AG08396 (cell line): ENCODE results near the gene SLFN5.
"Not testable (repeated sequence)": the region's sequence is repeated elsewhere in the genome, so short reads cannot be mapped to it uniquely, and the experiment has no call there.

Experiments
- DNase-seq: peaks from one replicate; pipeline ENCODE4 v3.0.0; 2012; ENCODE audit warnings: low spot score, mixed read lengths

The SLFN5 gene

DNA sequence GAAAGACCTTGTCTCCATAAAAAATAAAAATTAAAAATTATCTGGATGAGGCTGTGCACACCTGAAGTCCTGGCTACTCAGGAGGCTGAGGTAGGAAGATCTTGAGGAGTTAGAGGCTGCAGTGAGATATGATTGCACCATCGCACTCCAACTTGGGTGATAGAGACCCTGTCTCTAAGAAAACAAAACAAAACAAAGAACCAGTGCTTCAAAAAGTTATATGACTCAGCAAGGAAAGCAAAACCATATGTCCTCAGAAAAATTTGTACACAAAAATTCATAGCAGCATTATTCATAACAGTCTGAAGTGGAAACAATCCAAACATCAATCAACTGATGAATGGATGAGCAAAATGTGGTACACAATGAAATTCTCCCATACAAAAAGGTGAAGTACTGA, 48.9 kb downstream of the SLFN5 start:
- no peak for DNase-seq

- no peak for DNase-seq
These were observed 50.4 kb downstream of the SLFN5 start for GRCh38 chr17:35293151-35293847.

DNA sequence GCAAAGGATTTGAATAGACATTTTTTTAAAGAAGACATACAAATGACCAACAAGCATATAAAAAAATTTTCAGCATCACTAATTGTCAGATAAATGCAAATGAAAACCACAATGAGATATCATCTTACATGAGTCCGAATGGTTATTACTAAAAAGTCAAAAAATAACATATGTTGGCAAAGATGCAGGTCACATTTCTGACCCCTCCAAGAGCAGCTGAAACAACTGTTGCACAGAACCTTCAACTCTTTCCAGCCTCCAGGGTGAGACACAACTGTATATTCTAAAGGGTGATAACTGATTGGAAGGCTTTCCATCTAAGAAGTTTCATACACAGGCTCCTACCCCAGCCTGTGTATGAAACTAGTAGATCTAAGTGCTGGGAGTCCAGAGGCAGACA, 51.9 kb downstream of the SLFN5 start:
- DNase-seq, result no peak

- DNase-seq, result no peak
These were observed 52.8 kb downstream of the SLFN5 start for GRCh38 chr17:35295686-35296085.

DNA sequence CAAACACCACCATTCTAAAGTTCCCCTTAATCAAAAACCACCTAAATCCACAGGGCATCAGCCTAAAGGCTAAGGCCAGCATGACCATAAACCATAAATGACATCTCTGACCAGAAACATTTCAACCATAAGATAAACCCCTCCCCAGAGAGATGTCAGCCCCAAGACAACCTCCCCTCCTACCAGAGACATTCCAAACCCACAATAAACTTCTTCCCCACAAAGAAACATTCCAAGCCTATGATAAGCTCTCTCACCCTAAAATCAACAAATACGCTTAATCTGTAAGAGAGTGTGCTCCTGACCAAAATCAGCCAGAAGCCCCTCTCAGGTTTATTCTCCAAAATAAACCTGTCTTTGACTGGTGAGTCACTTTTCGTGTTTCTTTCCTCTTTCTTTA, 54.8 kb downstream of the SLFN5 start:
- DNase-seq, result no peak

DNA sequence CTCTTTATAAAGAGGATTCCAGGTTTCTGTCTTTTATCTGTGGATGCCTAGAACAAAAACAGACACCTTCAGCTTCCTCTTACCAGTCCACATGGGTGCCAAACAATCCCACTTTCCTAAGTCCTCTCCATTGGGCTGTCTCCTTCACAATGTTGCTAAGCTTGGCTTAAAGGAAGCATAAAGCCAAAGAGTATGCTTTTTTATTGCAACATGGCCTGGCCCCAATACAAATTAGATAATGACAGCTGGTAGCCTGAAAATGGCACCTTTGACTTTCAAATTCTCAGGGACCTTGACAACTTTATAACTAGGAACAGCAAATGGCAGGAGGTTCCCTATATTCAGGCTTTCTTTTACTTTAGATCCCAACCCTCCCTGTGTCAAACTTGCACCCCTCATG, 55.8 kb downstream of the SLFN5 start:
- DNase-seq, result no peak

DNA sequence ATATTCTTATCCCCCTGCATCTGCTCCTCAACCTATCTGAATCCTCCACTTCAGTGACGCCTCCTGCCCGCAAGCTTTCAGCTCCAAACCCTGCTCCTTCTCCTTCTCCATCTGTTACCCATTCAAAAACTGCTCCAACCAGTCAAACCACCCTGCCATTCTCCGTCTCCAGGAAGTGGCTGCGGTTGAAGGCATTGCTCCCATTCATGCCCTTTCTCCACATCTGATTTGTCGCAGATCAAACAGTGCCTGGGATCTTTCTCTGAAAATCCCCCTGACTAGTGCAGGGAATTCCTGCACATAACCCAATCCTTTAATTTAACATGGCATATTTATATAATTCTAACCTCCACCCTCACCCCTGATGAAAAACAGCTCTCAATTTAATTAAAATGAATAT, 56.3 kb downstream of the SLFN5 start:
- DNase-seq, result no peak

DNA sequence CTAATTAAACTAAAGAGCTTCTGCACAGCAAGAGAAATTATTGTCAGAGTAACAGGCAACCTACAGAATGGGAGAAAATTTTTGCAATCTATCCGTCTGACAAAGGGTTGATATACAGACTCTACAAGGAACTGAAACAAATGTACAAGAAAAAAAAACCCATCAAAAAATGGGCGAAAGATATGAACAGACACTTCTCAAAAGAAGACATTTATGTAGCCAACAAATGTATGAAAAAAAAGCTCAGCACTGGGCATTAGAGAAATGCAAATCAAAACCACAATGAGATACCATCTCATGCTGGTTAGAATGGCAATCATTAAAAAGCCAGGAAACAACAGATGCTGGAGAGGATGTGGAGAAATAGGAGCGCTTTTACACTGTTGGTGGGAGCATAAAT, 66.5 kb downstream of the SLFN5 start:
- DNase-seq, result not testable (repeated sequence)

GRCh38 chr17:35312346-35312745, 69.5 kb downstream of the SLFN5 start:
- no peak for DNase-seq

- peak; percentile 52 for DNase-seq
These were observed 70.2 kb downstream of the SLFN5 start for GRCh38 chr17:35312790-35313711.

GRCh38 chr17:35313875-35314409, 71.1 kb downstream of the SLFN5 start:
- DNase-seq, result no peak

GRCh38 chr17:35314415-35315216, 71.7 kb downstream of the SLFN5 start:
- DNase-seq, result no peak

GRCh38 chr17:35315283-35315682, 72.4 kb downstream of the SLFN5 start:
- peak; percentile 59 for DNase-seq

- no peak for DNase-seq
These were observed 73.1 kb downstream of the SLFN5 start for GRCh38 chr17:35315971-35316370.

GRCh38 chr17:35322749-35323148, 79.9 kb downstream of the SLFN5 start:
- no peak for DNase-seq
